GM12878 (cell line): ENCODE results near the gene BPIFB4. TPM values are rescaled to one million over a fixed set of nuclear protein-coding genes. Genes with fewer than 3 reads are reported as not detected.

Source experiments
- ATAC-seq: fragments of 200-7000 bp; cut with Tn5 transposase; 3 replicates; pipeline ENCODE4 v1.9.1; 2020; ENCODE audit warnings: mild to moderate bottlenecking, moderate library complexity
- BruUV-seq: library from RNA; stranded (reverse); fragments of 400-500 nt; replicated peaks from 2 replicates; lab custom pipeline; 2021; lab: Mats Ljungman, UMichigan
- CTCF ChIA-PET: fragments of 300-600 bp; sonication (Branson Sonifier 250); formaldehyde crosslinking; extraction: SDS; loops from one replicate; lab custom pipeline; 2021; ENCODE audit warnings: inconsistent platforms; lab: Yijun Ruan, JAX
- POLR2A ChIA-PET: fragments of 350-600 bp; formaldehyde crosslinking; extraction: SDS; loops from one replicate; lab custom pipeline; 2021; ENCODE audit warnings: inconsistent platforms; lab: Charles Lee
- RAD21 ChIA-PET: fragments of 300-600 bp; sonication (Branson Sonifier 250); formaldehyde crosslinking; loops from one replicate; lab custom pipeline; 2023; ENCODE audit warnings: antibody characterized with exemption; ENCODE audit not compliant: unreplicated experiment; lab: Charles Lee
- SMC1A ChIA-PET: fragments of 300-600 bp; sonication (Branson Sonifier 250); formaldehyde crosslinking; loops from one replicate; lab custom pipeline; 2023; ENCODE audit not compliant: unreplicated experiment, uncharacterized antibody; lab: Charles Lee
- DNase-seq: peaks from one replicate; pipeline ENCODE4 v3.0.0-alpha.2; 2011; ENCODE audit warnings: low read depth, low spot score
- FAIRE-seq: peaks from 3 replicates; lab custom pipeline; 2011; peaks lifted over from hg19 to GRCh38; lab: Jason Lieb, UNC
- H2AFZ ChIP-seq: 2 replicates; pipeline ENCODE4 v1.6.0; 2011; ENCODE audit warnings: low read depth, low read length, control low read depth; ENCODE audit not compliant: control insufficient read depth
- H3K27ac ChIP-seq: 2 replicates; pipeline ENCODE4 v1.5.1; 2011; ENCODE audit warnings: control low read depth; ENCODE audit not compliant: control insufficient read depth, insufficient read depth
- H3K27me3 ChIP-seq, 2 experiments: replicated peaks in 1 of 2; 2 replicates each; pipeline versions ENCODE4 v1.6.0 to v1.6.1; 2011; ENCODE audit warnings: low read length in 1 of 2; ENCODE audit not compliant: control insufficient read depth in 2 of 2, insufficient read depth in 2 of 2
- H3K36me3 ChIP-seq, 2 experiments: 2 replicates each; pipeline ENCODE4 v1.5.1; 2011; ENCODE audit warnings: low read length in 1 of 2; ENCODE audit not compliant: control insufficient read depth in 2 of 2, insufficient read depth in 2 of 2
- H3K4me1 ChIP-seq: 2 replicates; pipeline ENCODE4 v1.6.1; 2011; ENCODE audit warnings: mild to moderate bottlenecking, low read length, moderate library complexity, mixed read lengths; ENCODE audit not compliant: control insufficient read depth, insufficient read depth
- H3K4me2 ChIP-seq: 2 replicates; pipeline ENCODE4 v1.6.0; 2011; ENCODE audit warnings: control low read depth; ENCODE audit not compliant: control insufficient read depth, insufficient read depth
- H3K4me3 ChIP-seq: fragments of 200-600 bp; sonication (generic); 2 replicates; pipeline ENCODE4 v1.5.1; 2016
- H3K79me2 ChIP-seq: 2 replicates; pipeline ENCODE4 v1.6.0; 2011; ENCODE audit warnings: low read length; ENCODE audit not compliant: control insufficient read depth, insufficient read depth
- H3K9ac ChIP-seq: 2 replicates; pipeline ENCODE4 v1.8.0; 2011; ENCODE audit warnings: low read length, control low read depth, mixed read lengths; ENCODE audit not compliant: control insufficient read depth, insufficient read depth
- H3K9me3 ChIP-seq: replicated peaks from 3 replicates; pipeline ENCODE4 v1.5.1; 2011; ENCODE audit warnings: mild to moderate bottlenecking, low read length; ENCODE audit not compliant: control insufficient read depth, insufficient read depth
- H4K20me1 ChIP-seq: 2 replicates; pipeline ENCODE4 v1.6.0; 2011; ENCODE audit not compliant: control insufficient read depth, insufficient read depth
- EZH2 ChIP-seq: IDR thresholded peaks from 2 replicates; pipeline ENCODE4 v1.6.1; 2012; ENCODE audit warnings: low read depth, mild to moderate bottlenecking, control low read depth, inconsistent platforms, low read length, borderline replicate concordance; ENCODE audit not compliant: control insufficient read depth
- NR2C1 ChIP-seq: fragments of 450-650 bp; IDR thresholded peaks from 2 replicates; pipeline ENCODE4 v1.6.1; 2017; ENCODE audit warnings: antibody characterized with exemption, mild to moderate bottlenecking, moderate library complexity
- WGBS: methylation state at CpG from one replicate; pipeline ENCODE4 v1.1.6; 2016; ENCODE audit warnings: low lambda C conversion rate; ENCODE audit not compliant: insufficient replicate concordance, insufficient coverage; ENCODE audit errors: missing lambda C conversion rate; 5-methylcytosine and 5-hydroxymethylcytosine counted together
- in situ Hi-C: fragments of 300-500 bp; cut with MboI; formaldehyde crosslinking; loops from 9 replicates; pipeline ENCODE4 v1.14.3; 2018; ENCODE audit warnings: mixed read lengths
- intact Hi-C: fragments of 100-400 bp; cut with micrococcal nuclease; formaldehyde crosslinking; loops from one replicate; pipeline ENCODE4 v1.14.2; 2022; ENCODE audit not compliant: unreplicated experiment
- polyA plus RNA-seq, 11 experiments: library from polyadenylated mRNA; depleted of rRNA in 4 of 11; unstranded in 6 of 11; stranded (reverse) in 5 of 11; fragments of >200 nt; fragmentation: Nextera tagmentation in 4 of 11; fragmentation: Illumina TruSeq in 1 of 11; extraction: Ambion mirVana in 4 of 11; extraction: Trizol in 1 of 11; gene quantifications; 1 replicate in 1 of 11; 2 replicates in 10 of 11; pipeline versions ENCODE4 v1.2.1 to v1.2.3, GENCODE V29; 2011 to 2016; ENCODE audit warnings: inconsistent platforms in 2 of 11, missing spikeins in 2 of 11, low read depth in 1 of 11
- total RNA-seq, 4 experiments: library from RNA; depleted of rRNA in 3 of 4; stranded (reverse); fragments of >200 nt in 3 of 4; fragmentation: Illumina TruSeq in 1 of 4; extraction: Trizol in 1 of 4; gene quantifications; 2 replicates each; pipeline versions ENCODE4 v1.2.1 to v1.2.3, GENCODE V29; 2013 to 2021
- TF ChIP-seq, protein P1 (sequence below): IDR thresholded peaks from 2 replicates; pipeline ENCODE4 v1.6.1; 2012; ENCODE audit warnings: improper control_type of control experiment, low read depth, low read length; ENCODE audit not compliant: insufficient replicate concordance

Gene BPIFB4
- total and polyA plus RNA-seq, 10 of the 15 experiments (the other 5 are each of a cell fraction or from before 2014, with no cell fraction given): 0.12 TPM; not detected in 9

DNA sequence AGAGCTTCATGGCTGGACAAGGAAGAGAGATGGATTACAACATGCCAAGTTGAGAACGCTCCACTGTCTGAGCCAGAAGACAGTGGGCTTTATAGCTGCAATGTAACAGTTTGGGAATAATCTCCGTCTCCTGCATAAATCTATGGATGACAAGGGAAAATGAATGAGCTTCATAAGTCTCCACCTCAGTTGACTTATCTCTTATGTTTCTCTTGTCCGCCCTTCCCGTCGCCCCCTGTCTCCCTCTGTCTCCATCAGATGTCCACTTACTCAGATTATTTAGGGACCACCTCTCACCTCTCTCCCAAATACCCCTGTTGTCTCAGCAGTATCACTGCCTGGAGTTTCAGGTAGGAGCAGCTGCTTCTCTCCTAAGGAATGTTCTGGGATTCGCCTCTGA lies 74.8 kb downstream of the BPIFB4 start:
- intact Hi-C loops (no loop called here), in situ Hi-C loops (no loop called here)
- SMC1A ChIA-PET: no interaction called here
- Histone ChIP-seq H3K9ac (no peak overlapping the region), H3K27ac (no peak overlapping the region), H3K9me3 (no peaks in the 10 kb centered on the region), H2AFZ (no peak overlapping the region), H3K79me2 (no peaks in the 10 kb centered on the region), H4K20me1 (no peaks in the 10 kb centered on the region), H3K27me3 (0 out of 4 replicates have a peak, but pooled peaks cover 0 to 2% of the 10 kb centered on the region in 2 experiments), H3K4me1 (no peaks in the 10 kb centered on the region), H3K4me2 (no peak overlapping the region), H3K36me3 (no peaks in the 10 kb centered on the region), H3K4me3 (no peak overlapping the region)
- FAIRE-seq (no peak), ATAC-seq (no peak), DNase-seq (no peak)
- POLR2A ChIA-PET: no interaction called here
- RAD21 ChIA-PET: no interaction called here
- no TSS peak for BruUV-seq
- CTCF ChIA-PET: no interaction called here
- TF ChIP-seq NR2C1 (no peak), EZH2 (no peak)
- TF ChIP-seq, protein P1, sequence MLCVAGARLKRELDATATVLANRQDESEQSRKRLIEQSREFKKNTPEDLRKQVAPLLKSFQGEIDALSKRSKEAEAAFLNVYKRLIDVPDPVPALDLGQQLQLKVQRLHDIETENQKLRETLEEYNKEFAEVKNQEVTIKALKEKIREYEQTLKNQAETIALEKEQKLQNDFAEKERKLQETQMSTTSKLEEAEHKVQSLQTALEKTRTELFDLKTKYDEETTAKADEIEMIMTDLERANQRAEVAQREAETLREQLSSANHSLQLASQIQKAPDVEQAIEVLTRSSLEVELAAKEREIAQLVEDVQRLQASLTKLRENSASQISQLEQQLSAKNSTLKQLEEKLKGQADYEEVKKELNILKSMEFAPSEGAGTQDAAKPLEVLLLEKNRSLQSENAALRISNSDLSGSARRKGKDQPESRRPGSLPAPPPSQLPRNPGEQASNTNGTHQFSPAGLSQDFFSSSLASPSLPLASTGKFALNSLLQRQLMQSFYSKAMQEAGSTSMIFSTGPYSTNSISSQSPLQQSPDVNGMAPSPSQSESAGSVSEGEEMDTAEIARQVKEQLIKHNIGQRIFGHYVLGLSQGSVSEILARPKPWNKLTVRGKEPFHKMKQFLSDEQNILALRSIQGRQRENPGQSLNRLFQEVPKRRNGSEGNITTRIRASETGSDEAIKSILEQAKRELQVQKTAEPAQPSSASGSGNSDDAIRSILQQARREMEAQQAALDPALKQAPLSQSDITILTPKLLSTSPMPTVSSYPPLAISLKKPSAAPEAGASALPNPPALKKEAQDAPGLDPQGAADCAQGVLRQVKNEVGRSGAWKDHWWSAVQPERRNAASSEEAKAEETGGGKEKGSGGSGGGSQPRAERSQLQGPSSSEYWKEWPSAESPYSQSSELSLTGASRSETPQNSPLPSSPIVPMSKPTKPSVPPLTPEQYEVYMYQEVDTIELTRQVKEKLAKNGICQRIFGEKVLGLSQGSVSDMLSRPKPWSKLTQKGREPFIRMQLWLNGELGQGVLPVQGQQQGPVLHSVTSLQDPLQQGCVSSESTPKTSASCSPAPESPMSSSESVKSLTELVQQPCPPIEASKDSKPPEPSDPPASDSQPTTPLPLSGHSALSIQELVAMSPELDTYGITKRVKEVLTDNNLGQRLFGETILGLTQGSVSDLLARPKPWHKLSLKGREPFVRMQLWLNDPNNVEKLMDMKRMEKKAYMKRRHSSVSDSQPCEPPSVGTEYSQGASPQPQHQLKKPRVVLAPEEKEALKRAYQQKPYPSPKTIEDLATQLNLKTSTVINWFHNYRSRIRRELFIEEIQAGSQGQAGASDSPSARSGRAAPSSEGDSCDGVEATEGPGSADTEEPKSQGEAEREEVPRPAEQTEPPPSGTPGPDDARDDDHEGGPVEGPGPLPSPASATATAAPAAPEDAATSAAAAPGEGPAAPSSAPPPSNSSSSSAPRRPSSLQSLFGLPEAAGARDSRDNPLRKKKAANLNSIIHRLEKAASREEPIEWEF: no peak
- WGBS: 54% methylated on average over 6 of the region's 6 CpGs
